ENCODE results near the gene GLS. TPM values are rescaled to one million over a fixed set of nuclear protein-coding genes. Genes with fewer than 3 reads are reported as not detected.
"Not testable (repeated sequence)": the region's sequence is repeated elsewhere in the genome, so short reads cannot be mapped to it uniquely, and the experiment has no call there.

Gene GLS
- total and polyA plus RNA-seq, 9 donors = 20.2 to 141 (median 76.0) TPM

GRCh38 chr2:190863946-190864345 is 16.7 kb upstream of the GLS start:
- Histone ChIP-seq H3K4me1 (ENCODE audit: insufficient read depth) (peaks cover 6% of the 10 kb centered on the region), H3K27ac (no peak overlapping the region), H3K36me3 (no peaks in the 10 kb centered on the region), H3K27me3 (no peaks in the 10 kb centered on the region), H3K9me3 (no peaks in the 10 kb centered on the region), H3K4me3 (no peak overlapping the region)
- TF ChIP-seq POLR2A (IDR thresholded peaks at IDR 0.05) = no peak
- no peak for TF ChIP-seq EP300 (IDR thresholded peaks at IDR 0.05)
- TF ChIP-seq CTCF (IDR thresholded peaks at IDR 0.05) = no peak
- intact Hi-C loops (cut with DNase I) = no loop called here
- no peak for DNase-seq
- 30 to 40% (median 34%) methylated on average over 3 of the region's 3 CpGs for WGBS, 3 donors

- no peak for DNase-seq
- no peak overlapping the region for H3K27ac ChIP-seq
- no peak for TF ChIP-seq EP300 (IDR thresholded peaks at IDR 0.05)
- TF ChIP-seq POLR2A (IDR thresholded peaks at IDR 0.05) = no peak
- TF ChIP-seq CTCF (IDR thresholded peaks at IDR 0.05) = no peak
- H3K4me1 ChIP-seq (ENCODE audit: insufficient read depth) = peaks cover 6% of the 10 kb centered on the region
- intact Hi-C loops (cut with DNase I) = no loop called here
- H3K9me3 ChIP-seq = no peaks in the 10 kb centered on the region
- H3K27me3 ChIP-seq = no peaks in the 10 kb centered on the region
- H3K4me3 ChIP-seq = no peak overlapping the region
- H3K36me3 ChIP-seq = no peaks in the 10 kb centered on the region
Observed at GRCh38 chr2:190864375-190864774, 16.2 kb upstream of the GLS start.

GRCh38 chr2:190867212-190867611 is 13.4 kb upstream of the GLS start:
- TF ChIP-seq POLR2A (IDR thresholded peaks at IDR 0.05) (no peak), CTCF (IDR thresholded peaks at IDR 0.05) (no peak), EP300 (IDR thresholded peaks at IDR 0.05) (no peak)
- Histone ChIP-seq H3K27me3 (no peaks in the 10 kb centered on the region), H3K36me3 (no peaks in the 10 kb centered on the region), H3K9me3 (no peaks in the 10 kb centered on the region), H3K4me3 (no peak overlapping the region), H3K4me1 (ENCODE audit: insufficient read depth) (no peaks in the 10 kb centered on the region), H3K27ac (no peak overlapping the region)
- no peak for DNase-seq
- WGBS, 3 donors = 20 to 44% (median 22%) methylated on average over 2 of the region's 2 CpGs
- intact Hi-C loops (cut with DNase I) = no loop called here

GRCh38 chr2:190867832-190868231 is 12.8 kb upstream of the GLS start:
- H3K27me3 ChIP-seq = no peaks in the 10 kb centered on the region
- no peak overlapping the region for H3K27ac ChIP-seq
- H3K9me3 ChIP-seq = no peaks in the 10 kb centered on the region
- TF ChIP-seq EP300 (IDR thresholded peaks at IDR 0.05) (no peak), POLR2A (IDR thresholded peaks at IDR 0.05) (no peak), CTCF (IDR thresholded peaks at IDR 0.05) (no peak)
- DNase-seq = no peak
- intact Hi-C loops (cut with DNase I) = no loop called here
- WGBS, 3 donors = 63 to 79% (median 73%) methylated on average over 4 of the region's 4 CpGs
- H3K4me1 ChIP-seq (ENCODE audit: insufficient read depth) = no peaks in the 10 kb centered on the region
- no peak overlapping the region for H3K4me3 ChIP-seq
- H3K36me3 ChIP-seq = no peaks in the 10 kb centered on the region

GRCh38 chr2:190869721-190870120 is 10.9 kb upstream of the GLS start:
- H3K4me3 ChIP-seq = no peak overlapping the region
- no peak for TF ChIP-seq CTCF (IDR thresholded peaks at IDR 0.05)
- TF ChIP-seq POLR2A (IDR thresholded peaks at IDR 0.05) = no peak
- no peak for TF ChIP-seq EP300 (IDR thresholded peaks at IDR 0.05)
- no peak for DNase-seq
- no peaks in the 10 kb centered on the region for H3K4me1 ChIP-seq (ENCODE audit: insufficient read depth)
- no peaks in the 10 kb centered on the region for H3K36me3 ChIP-seq
- no peaks in the 10 kb centered on the region for H3K9me3 ChIP-seq
- intact Hi-C loops (cut with DNase I) = no loop called here
- 84 to 90% (median 88%) methylated on average over 5 of the region's 5 CpGs for WGBS, 3 donors
- H3K27ac ChIP-seq = no peak overlapping the region
- no peaks in the 10 kb centered on the region for H3K27me3 ChIP-seq

GRCh38 chr2:190873451-190873850 is 7.2 kb upstream of the GLS start:
- H3K36me3 ChIP-seq; H3K27me3 ChIP-seq; intact Hi-C loops (cut with DNase I); H3K4me3 ChIP-seq; DNase-seq; H3K9me3 ChIP-seq; H3K4me1 ChIP-seq (ENCODE audit: insufficient read depth); H3K27ac ChIP-seq: not testable (repeated sequence)
- 93 to 96% (median 96%) methylated on average over 7 of the region's 7 CpGs for WGBS, 3 donors
